NT2/D1 (cell line): ENCODE results near the gene CTIF.

Experiments used
- YY1 ChIP-seq: IDR thresholded peaks from 2 replicates; pipeline ENCODE4 v1.6.1; 2011; ENCODE audit not compliant: insufficient read length, insufficient read depth
- ZNF274 ChIP-seq: IDR thresholded peaks from 2 replicates; pipeline ENCODE4 v1.6.1; 2011; ENCODE audit warnings: mild to moderate bottlenecking, low read depth, low read length

DNA sequence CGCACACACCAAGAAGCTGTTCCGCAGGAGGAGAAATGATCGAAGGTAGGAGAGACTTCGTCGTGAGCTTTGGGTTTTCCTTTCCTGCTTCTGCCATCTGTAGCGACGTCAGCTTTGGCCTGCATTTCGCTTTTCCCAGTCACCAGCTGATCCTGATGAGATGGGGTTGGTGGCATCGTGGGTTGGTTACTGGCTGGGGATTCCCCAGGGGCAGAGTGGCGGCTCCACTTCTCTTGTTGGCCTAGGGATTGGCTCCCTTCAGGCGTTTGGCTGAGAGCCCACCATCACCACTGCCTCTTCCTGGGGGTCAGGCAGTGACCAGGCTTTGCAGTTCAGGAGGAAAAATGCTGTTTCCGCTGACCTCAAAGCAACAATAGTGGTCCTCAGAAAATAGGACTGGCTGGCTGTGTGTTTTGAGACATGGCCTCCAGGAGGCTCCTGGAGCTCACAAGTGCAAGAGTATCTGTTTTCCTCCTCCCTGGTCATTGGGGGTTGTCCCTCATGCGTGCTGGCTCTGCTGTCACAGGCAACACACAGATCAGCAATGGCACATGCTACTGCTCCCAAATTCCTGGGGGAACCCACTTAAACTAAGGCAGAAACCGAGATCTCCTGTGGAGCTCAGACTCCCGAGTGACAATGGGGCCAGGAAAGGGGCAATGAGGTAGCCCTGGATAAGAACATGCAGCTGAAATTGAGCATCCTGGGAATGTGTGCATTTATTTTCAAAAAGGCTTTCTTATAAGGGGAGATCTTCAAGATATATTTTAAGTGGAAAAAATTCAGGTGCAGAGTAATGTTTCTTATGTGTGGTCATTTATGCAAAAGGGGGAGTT is 173.0 kb downstream of the CTIF start:
- TF ChIP-seq YY1 (no peak), ZNF274 (no peak)
